HepG2 (cell line): ENCODE data around the gene RGS19. TPM values are rescaled to one million over a fixed set of nuclear protein-coding genes. Genes with fewer than 3 reads are reported as not detected.
A peak's percentile ranks its signal among the peaks of the same experiment; 100 is the strongest.

Experiments used
- BRF2 ChIP-seq: sonication (generic); formaldehyde crosslinking; IDR thresholded peaks from 2 replicates; pipeline ENCODE4 v1.8.1; 2022; ENCODE audit warnings: mild to moderate bottlenecking, missing genetic modification reagents
- EEA1 ChIP-seq: sonication (generic); formaldehyde crosslinking; IDR thresholded peaks from 2 replicates; pipeline ENCODE4 v1.5.1; 2020; ENCODE audit warnings: mild to moderate bottlenecking, missing genetic modification reagents, borderline replicate concordance
- FOXK1 ChIP-seq: sonication (generic); formaldehyde crosslinking; IDR thresholded peaks from 2 replicates; pipeline ENCODE4 v1.4.0; 2020; ENCODE audit warnings: low read depth, missing genetic modification reagents, borderline replicate concordance
- GATAD2A ChIP-seq: IDR thresholded peaks from 2 replicates; pipeline ENCODE4 v1.6.1; 2016
- HOXA5 ChIP-seq: sonication (generic); formaldehyde crosslinking; IDR thresholded peaks from 2 replicates; pipeline ENCODE4 v1.4.0; 2020; ENCODE audit warnings: missing genetic modification reagents
- IRF2 ChIP-seq: IDR thresholded peaks from 2 replicates; pipeline ENCODE4 v1.6.1; 2018; ENCODE audit warnings: missing genetic modification reagents, missing compliant biosample characterization
- MTA3 ChIP-seq: sonication (generic); formaldehyde crosslinking; IDR thresholded peaks from 2 replicates; pipeline ENCODE4 v1.4.0; 2020; ENCODE audit warnings: missing genetic modification reagents
- NPAS2 ChIP-seq: sonication (generic); formaldehyde crosslinking; IDR thresholded peaks from 2 replicates; pipeline ENCODE4 v1.8.0; 2022; ENCODE audit warnings: mild to moderate bottlenecking, missing genetic modification reagents, borderline replicate concordance
- PAXIP1 ChIP-seq: sonication (generic); formaldehyde crosslinking; conservative IDR thresholded peaks from 2 replicates; pipeline ENCODE4 v1.4.0; 2020; ENCODE audit warnings: mild to moderate bottlenecking, missing genetic modification reagents, moderate library complexity
- SPEN ChIP-seq: sonication (generic); formaldehyde crosslinking; IDR thresholded peaks from 2 replicates; pipeline ENCODE4 v1.5.1; 2020; ENCODE audit warnings: low read depth, mild to moderate bottlenecking, missing genetic modification reagents
- SRF ChIP-seq: IDR thresholded peaks from 2 replicates; pipeline ENCODE4 v1.6.1; 2011; ENCODE audit warnings: mild to moderate bottlenecking, low read depth, low read length, moderate library complexity
- TCF12 ChIP-seq, 2 experiments: fragments of 450-650 bp in 1 of 2; sonication (generic) in 1 of 2; formaldehyde crosslinking in 1 of 2; IDR thresholded peaks; 2 replicates each; pipeline versions ENCODE4 v1.6.1 to v1.8.0; 2017 to 2022; ENCODE audit warnings: antibody characterized with exemption in 1 of 2, mild to moderate bottlenecking in 1 of 2, missing genetic modification reagents in 1 of 2, moderate library complexity in 1 of 2
- TGIF2 ChIP-seq: IDR thresholded peaks from 2 replicates; pipeline ENCODE4 v1.6.1; 2016; ENCODE audit warnings: control low read depth, missing compliant biosample characterization
- U2AF1 ChIP-seq: fragments of 200-400 bp; formaldehyde crosslinking; optimal IDR thresholded peaks from 2 replicates; pipeline ENCODE3; 2017; ENCODE audit warnings: mild to moderate bottlenecking, low read depth, low read length
- UBTF ChIP-seq: sonication (generic); formaldehyde crosslinking; IDR thresholded peaks from 2 replicates; pipeline ENCODE4 v1.4.0; 2020; ENCODE audit warnings: mild to moderate bottlenecking, missing genetic modification reagents
- ZBTB46 ChIP-seq: sonication (generic); formaldehyde crosslinking; IDR thresholded peaks from 2 replicates; pipeline ENCODE4 v1.4.0; 2020; ENCODE audit warnings: mild to moderate bottlenecking, missing genetic modification reagents, borderline replicate concordance
- ZNF274 ChIP-seq: sonication (generic); formaldehyde crosslinking; IDR thresholded peaks from 2 replicates; pipeline ENCODE4 v1.5.1; 2020; ENCODE audit warnings: mild to moderate bottlenecking, missing genetic modification reagents
- ZNF546 ChIP-seq: sonication (generic); formaldehyde crosslinking; conservative IDR thresholded peaks from 2 replicates; pipeline ENCODE4 v1.8.1; 2023; ENCODE audit warnings: mild to moderate bottlenecking, missing genetic modification reagents
- ZNF569 ChIP-seq: sonication (generic); formaldehyde crosslinking; IDR thresholded peaks from 2 replicates; pipeline ENCODE4 v1.5.0; 2020; ENCODE audit warnings: mild to moderate bottlenecking, missing genetic modification reagents, moderate library complexity, borderline replicate concordance
- ZNF629 ChIP-seq: sonication (generic); formaldehyde crosslinking; conservative IDR thresholded peaks from 2 replicates; pipeline ENCODE4 v1.5.0; 2020; ENCODE audit warnings: missing genetic modification reagents
- polyA plus RNA-seq, 8 experiments: library from polyadenylated mRNA; depleted of rRNA in 3 of 8; stranded (reverse) in 7 of 8; unstranded in 1 of 8; fragments of >200 nt; fragmentation: Illumina TruSeq in 4 of 8; extraction: Trizol in 4 of 8; gene quantifications; 2 replicates each; pipeline versions ENCODE4 v1.2.1 to v1.2.3, GENCODE V29; 2011 to 2016; ENCODE audit warnings: low read depth in 4 of 8, missing spikeins in 1 of 8, mixed read lengths in 1 of 8; ENCODE audit not compliant: insufficient read depth in 1 of 8
- total RNA-seq, 5 experiments: library from RNA; depleted of rRNA; stranded (reverse); fragments of >200 nt; fragmentation: Illumina TruSeq; extraction: Trizol; gene quantifications; 2 replicates each; pipeline ENCODE4 v1.2.3, GENCODE V29; 2016; ENCODE audit warnings: low read depth in 1 of 5

RGS19 gene
- total and polyA plus RNA-seq, 2 of the 13 experiments (the other 11 are each of a cell fraction or from before 2014, with no cell fraction given) = 10.7 to 11.9 TPM

DNA sequence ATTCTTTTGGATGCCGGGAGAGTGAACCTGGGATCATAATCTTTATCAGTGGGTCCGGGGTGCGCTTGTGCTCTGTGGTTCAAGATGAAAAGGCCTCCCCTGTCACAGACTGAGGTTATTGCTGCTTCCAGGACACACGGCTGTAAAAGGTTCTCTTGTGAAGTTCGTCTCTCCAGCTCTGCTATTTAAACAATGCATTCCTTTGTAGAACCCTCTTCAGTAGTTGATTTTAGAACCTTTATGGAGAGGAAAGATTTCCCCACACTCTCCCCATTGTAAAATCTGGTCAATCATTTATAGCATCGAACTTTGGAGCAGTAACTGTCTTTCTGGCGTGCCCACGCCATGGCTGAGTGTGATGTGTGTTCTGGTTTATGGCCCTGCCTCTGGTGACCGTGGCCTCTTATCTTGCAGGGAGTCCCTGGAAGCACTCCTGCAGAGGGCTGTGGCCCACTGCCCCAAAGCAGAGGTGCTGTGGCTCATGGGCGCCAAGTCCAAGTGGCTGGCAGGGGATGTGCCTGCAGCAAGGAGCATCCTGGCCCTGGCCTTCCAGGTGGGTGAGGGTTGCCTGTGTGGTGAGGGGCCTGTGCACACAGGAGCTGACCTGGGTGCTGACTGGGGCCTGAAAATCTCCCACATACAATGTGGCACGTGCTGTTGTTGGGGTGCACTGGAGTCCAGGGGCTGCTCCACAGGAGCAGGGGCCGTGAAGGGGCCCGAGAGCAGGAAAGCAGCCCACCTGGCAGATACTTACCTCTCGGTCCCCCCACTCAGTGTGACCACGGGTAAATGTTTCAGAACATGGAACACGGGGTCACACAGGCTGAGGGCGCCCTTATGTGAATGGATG is 55.0 kb downstream of the RGS19 start (continued):
- TF ChIP-seq ZBTB46 (CRISPR knock-in tag) (peak; percentile 90; the same call in 1 of the 2 replicates), TGIF2 (CRISPR knock-in tag) (no peak; the same call in 1 of the 2 replicates), ZNF629 (CRISPR knock-in tag) (0 out of 2 replicates have a peak, but pooled peaks have one; percentile 24), MTA3 (no peak), ZNF274 (CRISPR knock-in tag) (peak; percentile 98), TCF12 (IDR thresholded peaks at IDR 0.05) (no peak), TCF12 (CRISPR knock-in tag; IDR thresholded peaks at IDR 0.05) (no peak; the same call in 1 of the 2 replicates), UBTF (CRISPR knock-in tag) (peak; percentile 32), ZNF546 (CRISPR knock-in tag) (peak; percentile 75; the same call in 1 of the 2 replicates), EEA1 (CRISPR knock-in tag) (peak; percentile 94; the same call in 1 of the 2 replicates), SRF (no peak), FOXK1 (CRISPR knock-in tag) (0 out of 2 replicates have a peak, but pooled peaks have one; percentile 12), HOXA5 (CRISPR knock-in tag) (peak; percentile 7; the same call in 1 of the 2 replicates), BRF2 (peak; percentile 73; the same call in 1 of the 2 replicates), NPAS2 (CRISPR knock-in tag) (no peak), GATAD2A (CRISPR knock-in tag) (peak; percentile 97), PAXIP1 (CRISPR knock-in tag) (peak; percentile 97), U2AF1 (peak; percentile 83), SPEN (CRISPR knock-in tag) (no peak; the same call in 1 of the 2 replicates), ZNF569 (CRISPR knock-in tag) (no peak), IRF2 (CRISPR knock-in tag) (peak; percentile 52; the same call in 1 of the 2 replicates)
